GM18502 (cell line): ENCODE results near the gene STARD3.
"Not testable (repeated sequence)": the region's sequence is repeated elsewhere in the genome, so short reads cannot be mapped to it uniquely, and the experiment has no call there.

Experiments
- ATAC-seq: cut with Tn5 transposase; IDR thresholded peaks from one replicate; pipeline ENCODE4 v1.9.1; 2021; ENCODE audit warnings: mild to moderate bottlenecking; ENCODE audit not compliant: unreplicated experiment, poor library complexity

STARD3 gene

GRCh38 chr17:39706383-39706782 is 69.4 kb downstream of the STARD3 start:
- ATAC-seq: no peak

GRCh38 chr17:39706921-39707337 is 70.0 kb downstream of the STARD3 start:
- ATAC-seq: no peak

- ATAC-seq: no peak
Observed at GRCh38 chr17:39709319-39709997, 72.5 kb downstream of the STARD3 start.

GRCh38 chr17:39709998-39710964 is 73.3 kb downstream of the STARD3 start:
- no peak for ATAC-seq

GRCh38 chr17:39711071-39711470 is 74.1 kb downstream of the STARD3 start:
- ATAC-seq: not testable (repeated sequence)

GRCh38 chr17:39711851-39712250 is 74.9 kb downstream of the STARD3 start:
- ATAC-seq: no peak
